Caco-2 (cell line): ENCODE measurements around the gene SIAE. TPM values are rescaled to one million over a fixed set of nuclear protein-coding genes. Genes with fewer than 3 reads are reported as not detected.

Experiments used
- BruUV-seq: library from RNA; stranded (reverse); fragments of 400-500 nt; replicated peaks from 2 replicates; lab custom pipeline; 2021; lab: Mats Ljungman, UMichigan
- CTCF ChIA-PET: fragments of 300-600 bp; sonication (Branson Sonifier 250); formaldehyde crosslinking; loops from one replicate; lab custom pipeline; 2022; ENCODE audit warnings: antibody characterized with exemption; lab: Charles Lee
- POLR2A ChIA-PET: fragments of 300-600 bp; sonication (Branson Sonifier 250); formaldehyde crosslinking; loops from one replicate; lab custom pipeline; 2022; ENCODE audit warnings: antibody characterized with exemption; lab: Charles Lee
- DNase-seq, 2 experiments: peaks; one replicate each; pipeline versions ENCODE4 v3.0.0 to v3.0.0-alpha.2; 2020 to 2022
- H3K27me3 ChIP-seq: replicated peaks from 2 replicates; pipeline ENCODE4 v1.6.0; 2011; ENCODE audit warnings: low read length; ENCODE audit not compliant: control insufficient read depth, insufficient read depth
- H3K36me3 ChIP-seq: 2 replicates; pipeline ENCODE4 v1.5.1; 2011; ENCODE audit warnings: low read length; ENCODE audit not compliant: control insufficient read depth, insufficient read depth
- H3K4me1 ChIP-seq: fragments of 250-450 bp; sonication (Bioruptor Pico); 2 replicates; pipeline ENCODE4 v1.5.1; 2020; ENCODE audit warnings: mild to moderate bottlenecking
- H3K4me3 ChIP-seq: 2 replicates; pipeline ENCODE4 v1.5.1; 2011; ENCODE audit warnings: low read depth, mild to moderate bottlenecking, control low read depth, low read length
- H3K9me3 ChIP-seq: fragments of 250-450 bp; sonication (Bioruptor Pico); 2 replicates; pipeline ENCODE4 v1.5.1; 2020; ENCODE audit warnings: mild to moderate bottlenecking, moderate library complexity
- H3K27ac Mint-ChIP-seq: one replicate; pipeline ENCODE4 v1.8.0; 2022; ENCODE audit warnings: mixed read lengths; ENCODE audit not compliant: unreplicated experiment
- H3K27me3 Mint-ChIP-seq: one replicate; pipeline ENCODE4 v1.8.0; 2022; ENCODE audit warnings: mixed read lengths; ENCODE audit not compliant: insufficient read depth, unreplicated experiment
- H3K36me3 Mint-ChIP-seq: one replicate; pipeline ENCODE4 v1.8.0; 2022; ENCODE audit warnings: mild to moderate bottlenecking, mixed read lengths; ENCODE audit not compliant: insufficient read depth, unreplicated experiment
- H3K4me1 Mint-ChIP-seq: one replicate; pipeline ENCODE4 v1.8.0; 2022; ENCODE audit warnings: low read depth, mixed read lengths; ENCODE audit not compliant: unreplicated experiment
- H3K4me3 Mint-ChIP-seq: one replicate; pipeline ENCODE4 v1.8.0; 2022; ENCODE audit warnings: mild to moderate bottlenecking, moderate library complexity, mixed read lengths; ENCODE audit not compliant: unreplicated experiment
- H3K9me3 Mint-ChIP-seq: one replicate; pipeline ENCODE4 v1.8.0; 2022; ENCODE audit warnings: mixed read lengths; ENCODE audit not compliant: unreplicated experiment
- CTCF ChIP-seq, 2 experiments: fragments of 200-600 bp in 1 of 2; IDR thresholded peaks; 1 replicate in 1 of 2; 2 replicates in 1 of 2; pipeline versions ENCODE4 v1.5.1 to v1.8.0; 2011 to 2022; ENCODE audit warnings: antibody characterized with exemption in 1 of 2, control low read depth in 1 of 2, inconsistent platforms in 1 of 2, low read depth in 1 of 2, low read length in 1 of 2, mild to moderate bottlenecking in 1 of 2, moderate library complexity in 1 of 2; ENCODE audit not compliant: insufficient read depth in 1 of 2, severe bottlenecking in 1 of 2, unreplicated experiment in 1 of 2
- intact Hi-C: fragments of 100-400 bp; cut with micrococcal nuclease; formaldehyde crosslinking; loops from one replicate; pipeline ENCODE4 v1.10.0; 2022; ENCODE audit not compliant: unreplicated experiment
- total RNA-seq: library from RNA; stranded (reverse); gene quantifications from 2 replicates; pipeline ENCODE4 v1.2.3, GENCODE V29; 2022

Gene SIAE
- total RNA-seq, 1 experiment from 2014 or later: 33.7 TPM

GRCh38 chr11:124622531-124623451 is 50.7 kb downstream of the SIAE start, which contains the start of gene TBRG1:
Gene TBRG1 (plus strand): TSS chr11:124622864. CDS start chr11:124623084, 220 bp downstream.
- H3K4me3 Mint-ChIP-seq: peak within 1 kb of the TSS; percentile 99
- Histone ChIP-seq H3K9me3 (no peaks in the 10 kb centered on the region), H3K4me3 (peak within 1 kb of the TSS; percentile 80), H3K27me3 (no peaks in the 10 kb centered on the region), H3K4me1 (peaks cover 27% of the 10 kb centered on the region), H3K36me3 (peaks cover 10% of the 10 kb centered on the region)
- BruUV-seq: TSS peak; percentile 42
- H3K27me3 Mint-ChIP-seq: no peaks in the 10 kb centered on the region
- peaks cover 39% of the 10 kb centered on the region for H3K4me1 Mint-ChIP-seq
- ChIA-PET POLR2A (interaction anchor here (0.6 to 1.7 kb wide), 10 partner anchors 10 to 1589 kb away, joined by 3 to 7 read pairs (median 4); partner anchors contain the start of genes FAM118B and PANX3), CTCF (interaction anchor here (0.8 to 1.5 kb wide), 7 partner anchors 9 to 221 kb away, joined by 3 to 7 read pairs (median 3); partner anchors contain the start of gene NRGN)
- peaks cover 11% of the 10 kb centered on the region for H3K9me3 Mint-ChIP-seq
- intact Hi-C loops: loop anchor here (1.0 kb wide), 1 partner anchor 178 kb away; the partner anchor contains the start of gene MSANTD2
- H3K27ac Mint-ChIP-seq: peak within 1 kb of the TSS; percentile 98
- H3K36me3 Mint-ChIP-seq: peaks cover 46% of the 10 kb centered on the region
- no peak for TF ChIP-seq CTCF (IDR thresholded peaks at IDR 0.05; ENCODE audit: insufficient read depth in 1 of 2, low read depth in 1 of 2, low read length in 1 of 2, severe bottlenecking in 1 of 2, unreplicated experiment in 1 of 2)
- peak; percentile 93 to 94 for DNase-seq

- CTCF ChIA-PET: interaction anchor here (0.7 kb wide), 1 partner anchor 1257 kb away, joined by 3 read pairs; no protein-coding TSS in a partner anchor
- Histone ChIP-seq H3K36me3 (no peaks in the 10 kb centered on the region), H3K9me3 (no peaks in the 10 kb centered on the region), H3K4me3 (no peak overlapping the region), H3K4me1 (peaks cover 25% of the 10 kb centered on the region), H3K27me3 (no peaks in the 10 kb centered on the region)
- no peak for DNase-seq
- peaks cover 43% of the 10 kb centered on the region for H3K4me1 Mint-ChIP-seq
- H3K27ac Mint-ChIP-seq: no peak overlapping the region
- H3K27me3 Mint-ChIP-seq: peaks cover under 1% of the 10 kb centered on the region
- intact Hi-C loops: no loop called here
- no peak overlapping the region for H3K4me3 Mint-ChIP-seq
- TF ChIP-seq CTCF (IDR thresholded peaks at IDR 0.05; ENCODE audit: insufficient read depth in 1 of 2, low read depth in 1 of 2, low read length in 1 of 2, severe bottlenecking in 1 of 2, unreplicated experiment in 1 of 2): no peak
- POLR2A ChIA-PET: interaction anchor here (0.5 kb wide), 1 partner anchor 1565 kb away, joined by 4 read pairs; no protein-coding TSS in a partner anchor
- no TSS peak for BruUV-seq
- H3K9me3 Mint-ChIP-seq: peaks cover 11% of the 10 kb centered on the region
- H3K36me3 Mint-ChIP-seq: peaks cover 16% of the 10 kb centered on the region
Measured at GRCh38 chr11:124618863-124619262, 54.7 kb downstream of the SIAE start.

GRCh38 chr11:124612567-124613246 is 60.8 kb downstream of the SIAE start:
- Mint-ChIP-seq H3K9me3 (no peaks in the 10 kb centered on the region), H3K27ac (no peak overlapping the region), H3K4me1 (peaks cover 7% of the 10 kb centered on the region), H3K36me3 (no peaks in the 10 kb centered on the region), H3K4me3 (no peak overlapping the region), H3K27me3 (peaks cover 6% of the 10 kb centered on the region)
- ChIA-PET CTCF (no interaction called here), POLR2A (interaction anchor here (1.0 kb wide), 1 partner anchor 10 kb away, joined by 3 read pairs; the partner anchor contains the start of gene TBRG1)
- Histone ChIP-seq H3K27me3 (no peaks in the 10 kb centered on the region), H3K4me3 (no peak overlapping the region), H3K9me3 (no peaks in the 10 kb centered on the region), H3K36me3 (no peaks in the 10 kb centered on the region), H3K4me1 (no peaks in the 10 kb centered on the region)
- peak in 1 of 2 experiments; percentile 33 for DNase-seq
- no peak for TF ChIP-seq CTCF (IDR thresholded peaks at IDR 0.05; ENCODE audit: insufficient read depth in 1 of 2, low read depth in 1 of 2, low read length in 1 of 2, severe bottlenecking in 1 of 2, unreplicated experiment in 1 of 2)
- intact Hi-C loops: no loop called here
- BruUV-seq: no TSS peak
